H1 (cell line): ENCODE measurements around the gene TXNDC16. TPM values are rescaled to one million over a fixed set of nuclear protein-coding genes. Genes with fewer than 3 reads are reported as not detected.

ENCODE experiments used
- CTCF ChIA-PET: fragments of 300-600 bp; sonication (Branson Sonifier 250); formaldehyde crosslinking; loops from one replicate; lab custom pipeline; 2021; ENCODE audit not compliant: partially characterized antibody; lab: Charles Lee
- POLR2A ChIA-PET: fragments of 300-600 bp; sonication (Branson Sonifier 250); formaldehyde crosslinking; loops from one replicate; lab custom pipeline; 2021; ENCODE audit warnings: inconsistent platforms; ENCODE audit not compliant: partially characterized antibody; lab: Charles Lee
- DNase-seq, 2 experiments: peaks; one replicate each; pipeline versions ENCODE4 v3.0.0 to v3.0.0-alpha.2; 2010 to 2022; ENCODE audit warnings: low spot score in 2 of 2, low read depth in 1 of 2, mixed read lengths in 1 of 2
- FAIRE-seq: peaks from 2 replicates; lab custom pipeline; 2011; peaks lifted over from hg19 to GRCh38; lab: Jason Lieb, UNC
- H2AFZ ChIP-seq: 2 replicates; pipeline ENCODE4 v1.8.1; 2012; ENCODE audit warnings: low read length, inconsistent platforms
- H2AK5ac ChIP-seq: 2 replicates; pipeline ENCODE4 v1.6.1; 2013; ENCODE audit warnings: low read depth, low read length
- H2BK120ac ChIP-seq: replicated peaks from 2 replicates; pipeline ENCODE3; 2013; ENCODE audit warnings: low read depth, low read length, inconsistent platforms
- H2BK12ac ChIP-seq: 2 replicates; pipeline ENCODE4 v1.6.1; 2013; ENCODE audit warnings: low read depth, low read length
- H2BK15ac ChIP-seq: 2 replicates; pipeline ENCODE4 v1.6.1; 2013; ENCODE audit warnings: low read length
- H2BK20ac ChIP-seq: 2 replicates; pipeline ENCODE4 v1.6.1; 2013; ENCODE audit warnings: low read length
- H2BK5ac ChIP-seq: 2 replicates; pipeline ENCODE4 v1.6.1; 2013; ENCODE audit warnings: low read depth, low read length
- H3K14ac ChIP-seq: 2 replicates; pipeline ENCODE4 v1.6.1; 2013; ENCODE audit warnings: inconsistent platforms; ENCODE audit not compliant: insufficient read length
- H3K18ac ChIP-seq: 2 replicates; pipeline ENCODE4 v1.6.1; 2013; ENCODE audit warnings: low read length; ENCODE audit errors: extremely low read depth
- H3K23ac ChIP-seq: 2 replicates; pipeline ENCODE4 v1.6.1; 2013; ENCODE audit warnings: inconsistent platforms; ENCODE audit not compliant: insufficient read length
- H3K23me2 ChIP-seq: 2 replicates; pipeline ENCODE4 v1.6.1; 2013; ENCODE audit warnings: low read depth, low read length
- H3K27ac ChIP-seq: 2 replicates; pipeline ENCODE4 v1.6.1; 2011; ENCODE audit warnings: low read depth, low read length, inconsistent platforms
- H3K27me3 ChIP-seq, 4 experiments: replicated peaks in 1 of 4; 1 replicate in 1 of 4; 2 replicates in 3 of 4; pipeline versions ENCODE4 v1.6.1 to v1.8.1; 2011 to 2013; ENCODE audit warnings: low read length in 3 of 4, mild to moderate bottlenecking in 3 of 4, inconsistent platforms in 2 of 4, mixed read lengths in 2 of 4, moderate library complexity in 1 of 4; ENCODE audit not compliant: control insufficient read depth in 3 of 4, insufficient read depth in 3 of 4; ENCODE audit errors: extremely low read depth in 1 of 4
- H3K36me3 ChIP-seq, 4 experiments: 2 replicates each; pipeline versions ENCODE4 v1.6.1 to v1.8.1; 2011 to 2013; ENCODE audit warnings: mild to moderate bottlenecking in 4 of 4, low read length in 3 of 4, moderate library complexity in 2 of 4, control low read depth in 1 of 4, inconsistent platforms in 1 of 4; ENCODE audit not compliant: insufficient read depth in 4 of 4, control insufficient read depth in 2 of 4
- H3K4ac ChIP-seq: replicated peaks from 2 replicates; pipeline ENCODE3; 2013; ENCODE audit warnings: low read length, low read depth, mixed read lengths, inconsistent platforms; ENCODE audit not compliant: insufficient read length
- H3K4me1 ChIP-seq, 4 experiments: replicated peaks in 1 of 4; 1 replicate in 1 of 4; 2 replicates in 3 of 4; pipeline versions ENCODE4 v1.6.1 to v1.8.1; 2011 to 2013; ENCODE audit warnings: low read length in 3 of 4, inconsistent platforms in 2 of 4, mixed read lengths in 1 of 4; ENCODE audit not compliant: insufficient read depth in 4 of 4, control insufficient read depth in 3 of 4
- H3K4me2 ChIP-seq, 2 experiments: 2 replicates each; pipeline versions ENCODE4 v1.6.1 to v1.8.1; 2011 to 2013; ENCODE audit warnings: low read depth in 2 of 2, low read length in 2 of 2, control low read depth in 1 of 2, inconsistent platforms in 1 of 2, mild to moderate bottlenecking in 1 of 2; ENCODE audit not compliant: insufficient read depth in 1 of 2
- H3K4me3 ChIP-seq, 4 experiments: fragments of 200-600, 300-600 bp in 1 of 4; sonication (generic), shearing (Covaris generic), sonication (Bioruptor Twin) in 1 of 4; 2 replicates each; pipeline versions ENCODE4 v1.5.1 to v1.8.1; 2011 to 2016; ENCODE audit warnings: low read length in 4 of 4, low read depth in 3 of 4, control low read depth in 2 of 4, inconsistent platforms in 2 of 4, mild to moderate bottlenecking in 2 of 4, mixed read lengths in 1 of 4, moderate library complexity in 1 of 4; ENCODE audit not compliant: insufficient read depth in 2 of 4; ENCODE audit errors: extremely low read depth in 1 of 4
- H3K56ac ChIP-seq: replicated peaks from 2 replicates; pipeline ENCODE3; 2013; ENCODE audit warnings: low read depth, mild to moderate bottlenecking, mixed read lengths, low read length, inconsistent platforms; ENCODE audit not compliant: insufficient read length
- H3K79me1 ChIP-seq: 2 replicates; pipeline ENCODE4 v1.6.1; 2013; ENCODE audit warnings: low read depth, low read length, control low read depth
- H3K79me2 ChIP-seq, 2 experiments: 2 replicates each; pipeline versions ENCODE4 v1.6.1 to v1.8.1; 2012 to 2013; ENCODE audit warnings: low read length in 2 of 2, mild to moderate bottlenecking in 2 of 2, inconsistent platforms in 1 of 2; ENCODE audit not compliant: insufficient read depth in 2 of 2, control insufficient read depth in 1 of 2
- H3K9ac ChIP-seq, 4 experiments: replicated peaks in 1 of 4; 1 replicate in 1 of 4; 2 replicates in 3 of 4; pipeline versions ENCODE4 v1.6.1 to v1.8.1; 2011 to 2013; ENCODE audit warnings: low read depth in 3 of 4, low read length in 3 of 4, control low read depth in 2 of 4, mild to moderate bottlenecking in 2 of 4, moderate library complexity in 2 of 4, inconsistent platforms in 1 of 4; ENCODE audit errors: extremely low read depth in 1 of 4
- H3K9me3 ChIP-seq, 2 experiments: 2 replicates each; pipeline versions ENCODE4 v1.6.1 to v1.8.1; 2012 to 2013; ENCODE audit warnings: mild to moderate bottlenecking in 2 of 2, moderate library complexity in 2 of 2, control low read depth in 1 of 2, inconsistent platforms in 1 of 2, low read depth in 1 of 2, low read length in 1 of 2, mixed read lengths in 1 of 2; ENCODE audit not compliant: insufficient read depth in 2 of 2
- H4K20me1 ChIP-seq, 2 experiments: replicated peaks in 1 of 2; 2 replicates each; pipeline versions ENCODE3 to v1.8.1; 2011 to 2013; ENCODE audit warnings: inconsistent platforms in 2 of 2, low read length in 2 of 2, mild to moderate bottlenecking in 1 of 2; ENCODE audit not compliant: insufficient read depth in 2 of 2, control insufficient read depth in 1 of 2
- H4K5ac ChIP-seq: 2 replicates; pipeline ENCODE4 v1.6.1; 2013; ENCODE audit warnings: low read length, low read depth, mixed read lengths, inconsistent platforms; ENCODE audit not compliant: insufficient read length
- H4K8ac ChIP-seq: 2 replicates; pipeline ENCODE4 v1.8.0; 2013; ENCODE audit warnings: mild to moderate bottlenecking, moderate library complexity, low read length, inconsistent platforms; ENCODE audit not compliant: insufficient read depth; ENCODE audit errors: extremely low read depth
- H4K91ac ChIP-seq: replicated peaks from 2 replicates; pipeline ENCODE3; 2013; ENCODE audit warnings: low read length, mixed read lengths, inconsistent platforms; ENCODE audit not compliant: insufficient read length
- SAP30 ChIP-seq: fragments of 300-600 bp; sonication (generic); IDR thresholded peaks from 2 replicates; pipeline ENCODE4 v1.7.1; 2012; ENCODE audit warnings: low read length, moderate library complexity, mild to moderate bottlenecking, inconsistent platforms; ENCODE audit not compliant: insufficient read depth, insufficient replicate concordance
- WGBS, 2 experiments: shearing (Covaris generic) in 1 of 2; methylation state at CpG; one replicate each; pipeline versions ENCODE4 v1.1.6 to v1.1.7; 2013 to 2015; ENCODE audit warnings: low lambda C conversion rate in 2 of 2, mixed read lengths in 2 of 2, inconsistent platforms in 1 of 2, low coverage in 1 of 2, missing lambda C conversion rate in 1 of 2; ENCODE audit not compliant: insufficient replicate concordance in 2 of 2, insufficient coverage in 1 of 2, insufficient read length in 1 of 2; ENCODE audit errors: extremely low coverage in 1 of 2, missing lambda C conversion rate in 1 of 2; 5-methylcytosine and 5-hydroxymethylcytosine counted together
- polyA plus RNA-seq, 7 experiments: library from polyadenylated mRNA; depleted of rRNA in 3 of 7; stranded (reverse) in 5 of 7; unstranded in 2 of 7; fragments of >200 nt in 5 of 7; fragments of 200-250 nt in 2 of 7; gene quantifications; 1 replicate in 5 of 7; 2 replicates in 1 of 7; 4 replicates in 1 of 7; pipeline versions ENCODE4 v1.2.1 to v1.2.3, GENCODE V29; 2011 to 2013; ENCODE audit warnings: missing spikeins in 2 of 7, mixed read lengths in 2 of 7
- total RNA-seq: library from RNA; stranded (reverse); fragmentation: NEBNext Ultra II Directional; extraction: Animal tissue kit (Norgen Biotek cat#: 25700); gene quantifications from 2 replicates; pipeline ENCODE4 v1.2.1, GENCODE V29; 2021

The TXNDC16 gene
- total and polyA plus RNA-seq, 2 of the 8 experiments (the other 6 are each of a cell fraction or from before 2014, with no cell fraction given): 6.7 to 14.3 TPM

DNA sequence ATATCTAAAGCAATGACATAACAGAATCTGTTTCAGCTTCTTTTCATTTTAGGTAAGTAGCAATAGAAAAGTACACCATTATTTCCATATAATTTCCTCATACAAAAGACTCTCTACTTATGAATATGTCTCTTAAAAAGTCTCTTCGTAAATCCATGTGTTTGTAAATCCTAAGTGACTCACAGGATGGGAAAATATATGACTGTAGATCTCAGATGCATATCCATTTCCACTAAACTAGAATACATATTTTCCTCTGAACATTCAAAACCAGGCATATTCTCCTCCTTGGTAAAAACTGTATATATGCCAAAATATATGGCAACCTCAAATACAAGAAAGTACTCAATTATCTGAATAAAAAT lies 93.6 kb downstream of the TXNDC16 start:
- POLR2A ChIA-PET: no interaction called here
- no peak overlapping the region for H2BK15ac ChIP-seq
- no peak overlapping the region for H3K4ac ChIP-seq
- H3K23me2 ChIP-seq: no peaks in the 10 kb centered on the region
- no peak overlapping the region for H2BK20ac ChIP-seq
- H3K36me3 ChIP-seq: peaks cover 0 to 6% (median 2%) of the 10 kb centered on the region in 4 experiments; a peak in 4 of 8 replicates
- no peak overlapping the region for H3K4me2 ChIP-seq
- no peak overlapping the region for H3K4me3 ChIP-seq
- no peaks in the 10 kb centered on the region for H3K79me1 ChIP-seq
- no peak overlapping the region for H3K56ac ChIP-seq
- H3K9me3 ChIP-seq: 0 out of 4 replicates have a peak, but pooled peaks cover 3 to 4% of the 10 kb centered on the region in 2 experiments
- H3K4me1 ChIP-seq: no peaks in the 10 kb centered on the region
- 90% methylated on average over 1 of the region's 1 CpG; no CpG with 5 or more reads in 1 of the 2 experiments for WGBS, 2 experiments
- no peaks in the 10 kb centered on the region for H3K27me3 ChIP-seq
- CTCF ChIA-PET: interaction anchor here (0.6 to 1.2 kb wide), 3 partner anchors 23 to 160 kb away, joined by 3 read pairs; no protein-coding TSS in a partner anchor
- H3K79me2 ChIP-seq: no peaks in the 10 kb centered on the region
- no peak overlapping the region for H3K18ac ChIP-seq
- H4K91ac ChIP-seq: no peak overlapping the region
- H4K5ac ChIP-seq: no peak overlapping the region
- H3K14ac ChIP-seq: no peak overlapping the region
- no peak overlapping the region for H4K8ac ChIP-seq
- H2BK120ac ChIP-seq: no peak overlapping the region
- no peaks in the 10 kb centered on the region for H4K20me1 ChIP-seq
- DNase-seq: no peak
- no peak overlapping the region for H3K27ac ChIP-seq
- no peak overlapping the region for H2BK5ac ChIP-seq
- H3K9ac ChIP-seq: no peak overlapping the region
- no peak for FAIRE-seq
- no peak overlapping the region for H2AFZ ChIP-seq
- no peak overlapping the region for H2AK5ac ChIP-seq
- no peak overlapping the region for H2BK12ac ChIP-seq
- no peak overlapping the region for H3K23ac ChIP-seq
- no peak for TF ChIP-seq SAP30
